ENCODE measurements around the gene SNX12.
A peak's percentile ranks its signal among the peaks of the same experiment; 100 is the strongest.

SNX12 gene

GRCh38 chrX:71068044-71068918 is at the start of gene SNX12:
Gene SNX12 (minus strand): TSS chrX:71068334. CDS start chrX:71068306, 28 bp downstream.
- DNase-seq = peak; percentile 24 to 96 (median 80)

DNA sequence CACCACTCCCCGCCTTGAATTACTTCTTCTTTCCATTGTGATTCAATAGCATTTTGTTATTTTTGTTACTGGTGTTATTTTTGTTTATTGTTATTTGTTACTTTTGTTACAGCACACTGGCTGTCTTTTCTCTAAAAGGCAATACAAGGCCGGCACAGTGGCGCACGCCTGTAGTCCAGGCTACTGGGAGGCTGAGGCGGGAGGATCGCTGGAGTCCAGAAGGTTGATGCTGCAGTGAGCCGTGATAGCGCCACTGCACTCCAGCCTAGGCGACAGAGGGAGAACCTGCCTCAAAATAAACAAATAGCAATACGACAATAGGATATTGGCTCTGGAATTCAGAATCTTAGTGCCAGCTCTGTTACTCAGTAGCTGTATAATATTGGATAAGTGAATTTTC is 49.2 kb upstream of the SNX12 start:
- no peak for DNase-seq

DNA sequence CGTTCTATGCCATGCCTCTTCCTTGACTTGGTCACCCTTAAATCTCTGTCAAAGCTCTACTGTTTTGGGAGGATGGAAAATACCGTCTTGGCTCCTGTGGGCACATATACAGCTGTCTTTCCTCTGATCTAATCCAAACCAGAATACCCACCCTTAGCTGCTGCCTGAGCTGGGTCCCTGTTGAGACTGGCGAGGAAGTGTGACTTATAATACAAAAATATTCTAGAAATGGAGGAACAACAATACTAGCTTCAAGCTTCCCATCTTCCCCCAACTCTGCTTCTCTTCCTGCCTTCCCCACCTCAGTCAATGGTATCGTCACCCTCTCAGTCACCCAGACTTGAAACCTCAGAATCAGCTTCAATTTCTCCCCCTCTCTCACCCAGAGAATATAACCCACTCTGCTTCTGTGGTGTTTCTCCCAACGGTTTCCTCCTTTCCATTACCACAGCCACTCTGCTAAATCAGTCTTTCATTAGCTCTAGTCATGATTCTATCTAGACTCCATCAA is 43.8 kb upstream of the SNX12 start:
- DNase-seq = no peak

DNA sequence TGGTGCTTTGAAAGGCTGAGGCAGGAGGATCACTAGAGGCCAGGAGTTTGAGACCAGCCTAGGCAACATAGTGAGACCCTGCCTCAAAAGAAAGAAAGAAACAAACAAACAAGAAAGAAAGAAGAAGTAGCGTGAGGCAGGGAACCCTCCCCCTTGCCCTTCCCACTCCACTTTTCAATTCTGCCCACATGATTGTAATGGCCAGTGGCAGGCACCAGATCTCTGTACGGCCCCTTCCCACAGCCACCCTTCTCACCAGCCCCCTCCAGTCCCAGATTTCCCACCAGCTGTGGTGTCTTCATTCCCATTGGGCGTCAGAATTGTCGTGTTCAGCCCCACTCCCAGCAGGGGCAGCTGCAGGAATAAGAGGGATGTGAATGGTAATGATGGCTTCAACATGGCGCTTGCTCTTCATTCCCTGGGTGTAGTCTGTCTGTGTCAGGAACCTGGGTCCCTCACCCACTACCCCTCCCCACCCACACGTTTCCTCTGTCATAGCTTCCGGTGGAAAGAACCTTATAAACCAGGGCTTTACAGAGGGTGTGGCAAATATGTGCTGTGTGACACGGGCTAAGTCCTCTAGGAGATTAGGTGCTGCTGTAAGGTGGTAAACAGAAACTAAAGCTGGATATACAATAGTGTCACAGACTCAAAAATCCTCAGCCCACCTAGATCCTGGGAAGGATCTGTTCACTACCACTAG is 43.2 kb upstream of the SNX12 start, which contains the start of gene IL2RG:
IL2RG (minus strand) TSS at position 437 of the 703 bp plus-strand sequence; CDS start at position 399, 38 bp downstream.
- no peak for DNase-seq

DNA sequence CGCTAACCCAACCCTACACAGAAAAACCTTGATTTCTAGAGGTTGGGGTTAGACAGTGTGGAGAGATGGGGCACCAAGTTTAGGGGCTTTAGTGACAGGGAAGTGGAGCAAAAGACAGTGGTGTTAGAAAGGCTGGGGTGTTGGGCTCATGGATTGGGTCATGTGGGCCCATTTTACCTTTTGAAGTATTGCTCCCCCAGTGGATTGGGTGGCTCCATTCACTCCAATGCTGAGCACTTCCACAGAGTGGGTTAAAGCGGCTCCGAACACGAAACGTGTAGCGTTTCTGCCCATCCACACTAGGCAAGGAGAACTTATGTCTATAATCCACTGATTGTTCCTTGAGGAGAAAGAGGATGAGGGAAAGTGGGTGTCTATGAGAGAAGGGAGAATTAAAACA is 40.9 kb upstream of the SNX12 start:
- no peak for DNase-seq

GRCh38 chrX:71107762-71108360 is 39.7 kb upstream of the SNX12 start:
- no peak for DNase-seq

DNA sequence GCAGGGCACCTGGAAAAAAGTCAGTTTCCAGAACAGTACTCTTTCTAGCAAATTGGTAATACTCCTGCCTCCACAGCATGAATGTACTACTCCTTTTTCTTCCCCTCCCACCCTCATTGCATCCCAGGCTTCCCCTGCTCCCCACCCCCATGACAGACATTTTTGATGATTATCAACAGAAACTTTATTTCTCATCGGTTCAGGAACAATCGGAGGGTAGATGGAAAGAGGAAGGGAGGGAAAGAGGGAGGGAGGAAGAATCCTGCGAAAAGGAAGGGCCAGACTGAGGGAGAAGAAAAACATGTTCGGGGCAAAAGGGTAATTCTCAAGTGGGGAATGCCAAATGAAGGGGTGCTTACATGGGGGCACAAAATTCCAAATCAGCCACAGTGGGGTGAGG is 39.1 kb upstream of the SNX12 start:
- no peak for DNase-seq

GRCh38 chrX:71106427-71106826 is 38.3 kb upstream of the SNX12 start, which contains the start of gene CXorf65:
Gene CXorf65 (minus strand): TSS chrX:71106740. CDS start chrX:71106556, 184 bp downstream.
- DNase-seq = no peak

DNA sequence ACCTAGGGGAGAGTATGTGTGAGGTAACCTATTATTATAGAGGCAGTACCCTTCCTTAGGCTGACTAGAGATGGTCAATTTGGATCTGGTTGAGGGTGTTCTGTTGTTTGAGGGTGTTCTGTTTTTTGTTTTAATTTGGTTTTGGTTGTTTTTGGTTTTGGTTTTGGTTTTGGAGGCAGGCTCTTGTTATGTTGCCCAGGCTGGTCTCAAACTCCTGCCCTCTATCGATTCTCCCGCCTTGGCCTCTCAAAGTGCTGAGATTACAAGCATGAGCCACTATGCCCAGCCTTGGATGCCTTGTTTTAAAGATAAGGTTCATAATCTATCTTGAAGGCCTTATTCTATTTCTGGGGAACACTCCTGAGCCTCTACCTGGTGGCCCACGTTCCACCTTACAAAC is 37.5 kb upstream of the SNX12 start:
- DNase-seq = no peak

DNA sequence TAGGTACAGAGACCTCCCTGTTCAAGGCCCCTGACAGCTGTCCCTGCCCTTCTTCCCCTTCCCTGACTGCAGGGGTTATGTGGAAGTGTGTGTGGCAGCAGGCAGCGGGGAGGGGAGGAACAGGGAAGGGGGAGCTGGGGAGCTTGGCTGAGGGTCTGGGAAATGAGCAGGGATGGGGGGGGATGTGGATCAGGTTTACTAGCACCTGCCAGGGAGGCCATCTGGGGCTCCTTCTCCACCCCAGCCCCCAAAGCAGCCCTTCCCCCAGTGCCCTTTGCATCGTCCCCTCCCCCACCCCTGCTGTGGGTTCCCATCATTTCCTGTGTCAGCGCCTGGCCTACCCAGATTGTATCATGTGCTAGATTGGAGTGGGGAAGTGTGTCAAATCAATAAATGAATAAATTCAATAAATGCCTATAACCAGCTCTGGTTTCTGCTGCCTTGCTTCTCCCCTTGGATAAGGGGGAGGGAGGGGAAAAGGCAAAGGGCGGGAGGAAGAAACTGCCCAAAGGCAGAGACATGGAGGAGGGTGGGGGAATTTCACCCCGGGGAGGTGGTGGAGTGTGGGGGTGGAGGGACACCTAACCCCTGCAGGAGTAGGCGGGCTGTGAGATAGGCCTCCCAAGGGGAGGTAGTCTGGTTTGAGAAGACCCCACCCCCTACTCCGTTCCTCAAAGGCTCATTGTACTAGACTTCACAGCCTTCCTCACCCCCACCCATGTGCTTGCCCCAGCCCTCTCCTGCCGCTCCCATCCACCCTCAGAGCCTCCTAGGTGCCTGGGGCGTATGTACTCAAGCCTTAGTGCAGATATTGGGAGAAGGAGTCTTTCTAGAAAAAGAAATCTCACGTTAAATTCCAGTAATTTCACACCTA is 35.2 kb upstream of the SNX12 start:
- peak in 3 of 14 donors; percentile 3 to 31 (median 12) for DNase-seq

DNA sequence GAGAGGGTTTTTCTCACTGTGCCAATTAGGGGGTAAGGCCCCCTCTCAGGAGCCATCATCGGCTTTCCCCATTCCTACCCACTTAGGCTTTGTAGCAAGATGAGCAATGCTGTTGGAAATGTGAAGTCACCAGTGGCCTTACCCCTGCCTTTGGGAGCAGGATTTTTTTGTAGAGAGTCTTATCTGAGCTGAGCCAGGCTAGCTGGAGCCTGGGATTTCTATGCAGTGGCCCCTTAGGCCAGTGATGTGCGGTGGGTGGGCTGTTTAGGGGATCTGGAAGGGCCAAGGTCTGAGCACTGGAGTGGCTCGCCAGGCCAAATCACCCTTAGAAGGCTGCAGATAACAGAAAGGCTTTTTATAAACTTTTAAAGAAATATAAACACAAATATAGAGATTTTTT is 34.2 kb upstream of the SNX12 start:
- DNase-seq = no peak

DNA sequence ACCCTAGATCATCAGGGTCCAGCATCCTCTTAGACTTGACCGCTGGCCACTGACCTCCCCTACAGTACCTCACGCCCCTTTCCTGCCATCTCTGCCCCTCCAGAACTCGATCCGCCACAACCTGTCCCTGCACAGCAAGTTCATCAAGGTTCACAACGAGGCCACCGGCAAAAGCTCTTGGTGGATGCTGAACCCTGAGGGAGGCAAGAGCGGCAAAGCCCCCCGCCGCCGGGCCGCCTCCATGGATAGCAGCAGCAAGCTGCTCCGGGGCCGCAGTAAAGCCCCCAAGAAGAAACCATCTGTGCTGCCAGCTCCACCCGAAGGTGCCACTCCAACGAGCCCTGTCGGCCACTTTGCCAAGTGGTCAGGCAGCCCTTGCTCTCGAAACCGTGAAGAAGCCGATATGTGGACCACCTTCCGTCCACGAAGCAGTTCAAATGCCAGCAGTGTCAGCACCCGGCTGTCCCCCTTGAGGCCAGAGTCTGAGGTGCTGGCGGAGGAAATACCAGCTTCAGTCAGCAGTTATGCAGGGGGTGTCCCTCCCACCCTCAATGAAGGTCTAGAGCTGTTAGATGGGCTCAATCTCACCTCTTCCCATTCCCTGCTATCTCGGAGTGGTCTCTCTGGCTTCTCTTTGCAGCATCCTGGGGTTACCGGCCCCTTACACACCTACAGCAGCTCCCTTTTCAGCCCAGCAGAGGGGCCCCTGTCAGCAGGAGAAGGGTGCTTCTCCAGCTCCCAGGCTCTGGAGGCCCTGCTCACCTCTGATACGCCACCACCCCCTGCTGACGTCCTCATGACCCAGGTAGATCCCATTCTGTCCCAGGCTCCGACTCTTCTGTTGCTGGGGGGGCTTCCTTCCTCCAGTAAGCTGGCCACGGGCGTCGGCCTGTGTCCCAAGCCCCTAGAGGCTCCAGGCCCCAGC is 32.7 kb upstream of the SNX12 start:
- DNase-seq = no peak

- DNase-seq = no peak
Measured at GRCh38 chrX:71099736-71100135, 31.6 kb upstream of the SNX12 start.

DNA sequence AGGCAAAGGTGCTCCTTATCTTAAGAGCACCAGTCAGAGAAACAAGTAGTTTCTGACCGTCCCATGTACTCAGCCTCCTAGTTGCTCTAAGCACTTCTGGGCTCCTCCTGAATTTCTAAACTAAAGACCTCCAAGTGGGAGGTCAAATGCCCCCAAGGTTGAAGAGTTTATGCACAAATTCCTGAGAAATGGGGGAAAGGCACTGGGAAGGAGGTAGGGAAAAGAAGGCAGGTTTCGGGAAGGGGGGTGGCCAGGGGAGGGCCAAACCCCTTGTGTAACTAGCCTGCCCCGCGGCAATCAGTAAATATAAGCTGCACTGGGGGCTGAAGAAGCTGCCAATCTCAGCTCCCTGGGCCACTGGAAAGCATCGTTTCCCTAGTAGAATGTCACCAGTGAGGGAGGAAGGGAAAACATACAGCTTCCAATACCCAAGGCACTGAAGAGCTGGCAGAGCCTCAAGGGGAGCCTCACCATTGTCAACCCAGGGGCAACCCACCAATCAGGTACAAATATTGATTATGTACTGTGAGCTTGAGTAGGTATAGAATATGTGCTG is 30.9 kb upstream of the SNX12 start:
- DNase-seq = no peak

DNA sequence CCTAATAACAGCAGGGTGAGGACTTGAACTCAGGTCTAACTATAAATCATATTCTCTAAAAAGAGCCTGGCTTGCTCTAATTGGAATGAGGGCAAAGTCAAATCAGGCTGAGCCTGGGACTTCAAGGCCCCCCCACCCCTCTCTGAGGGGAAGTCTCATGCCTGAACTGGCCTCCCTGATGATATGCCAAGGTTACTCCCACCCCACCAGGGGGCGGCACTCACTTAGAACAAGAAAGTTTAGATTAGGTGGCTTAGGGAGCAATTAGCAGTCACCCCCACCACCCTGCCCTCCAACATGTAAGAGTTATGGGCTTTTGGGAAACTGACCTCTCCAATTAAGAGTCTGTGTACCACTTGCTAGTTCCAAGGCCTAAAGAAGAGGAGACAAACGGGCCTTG is 30.2 kb upstream of the SNX12 start:
- DNase-seq = peak in 7 of 14 donors; percentile 0 to 43 (median 22)

DNA sequence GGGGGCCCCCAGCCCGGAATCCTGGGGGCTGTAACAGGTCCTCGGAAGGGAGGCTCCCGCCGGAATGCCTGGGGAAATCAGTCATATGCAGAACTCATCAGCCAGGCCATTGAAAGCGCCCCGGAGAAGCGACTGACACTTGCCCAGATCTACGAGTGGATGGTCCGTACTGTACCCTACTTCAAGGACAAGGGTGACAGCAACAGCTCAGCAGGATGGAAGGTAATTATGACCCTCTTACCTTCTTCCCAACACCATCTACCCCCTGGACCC is 28.6 kb upstream of the SNX12 start:
- peak in 1 of 14 donors; percentile 26 for DNase-seq

- peak in 4 of 14 donors; percentile 20 to 58 (median 49) for DNase-seq
Measured at GRCh38 chrX:71095981-71096759, 28.0 kb upstream of the SNX12 start.

GRCh38 chrX:71095555-71095980 is 27.4 kb upstream of the SNX12 start, which contains the start of gene FOXO4:
Gene FOXO4 (plus strand): TSS chrX:71095851. CDS start chrX:71096529, 678 bp downstream.
- peak; percentile 37 to 87 (median 76) for DNase-seq

DNA sequence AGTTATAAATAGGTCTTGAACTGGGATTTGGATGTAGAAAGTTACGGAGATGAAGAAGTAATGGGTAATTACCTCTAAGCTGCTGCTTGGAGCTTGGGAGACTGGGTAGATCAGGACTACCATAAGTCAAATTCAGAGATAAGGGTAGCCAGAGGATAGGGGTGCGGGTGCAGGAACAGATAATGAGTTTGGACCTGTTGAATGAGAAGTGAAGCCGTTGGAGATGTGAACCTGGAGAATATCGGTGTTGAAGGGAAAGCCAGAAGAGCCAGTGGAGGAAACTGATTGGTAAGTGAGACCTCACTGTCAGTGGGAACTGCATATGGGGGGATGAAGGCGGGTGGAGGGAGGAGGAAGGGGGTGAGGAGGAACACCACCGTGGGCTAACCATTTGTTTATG is 26.9 kb upstream of the SNX12 start:
- no peak for DNase-seq

GRCh38 chrX:71091263-71091662 is 23.1 kb upstream of the SNX12 start:
- no peak for DNase-seq

All from C1 segment of cervical spinal cord (tissue), 14 donors.